COR-L47 (cell line): ENCODE measurements around the gene ARMC12.

Experiments
- DNase-seq: peaks from one replicate; lab custom pipeline; 2025; lab: John Stamatoyannopoulos, UW

Gene ARMC12

GRCh38 chr6:35735452-35735851 lies 1.4 kb upstream of the ARMC12 start:
- no peak for DNase-seq

- DNase-seq: peak; percentile 43
Measured at GRCh38 chr6:35736253-35736894, 458 bp upstream of the ARMC12 start.

- peak; percentile 59 for DNase-seq
Measured at GRCh38 chr6:35737413-35738211, 780 bp downstream of the ARMC12 start.

- no peak for DNase-seq
Measured at GRCh38 chr6:35739645-35740524, 3.1 kb downstream of the ARMC12 start.

GRCh38 chr6:35742842-35743241 lies 6.0 kb downstream of the ARMC12 start:
- DNase-seq: no peak

- no peak for DNase-seq
Measured at GRCh38 chr6:35745509-35745908, 8.7 kb downstream of the ARMC12 start.

- DNase-seq: no peak
Measured at GRCh38 chr6:35746516-35746915, 9.7 kb downstream of the ARMC12 start.

GRCh38 chr6:35747877-35748276 lies 11.0 kb downstream of the ARMC12 start:
- no peak for DNase-seq

GRCh38 chr6:35750557-35750956 lies 13.7 kb downstream of the ARMC12 start:
- no peak for DNase-seq

GRCh38 chr6:35751594-35751993 lies 14.8 kb downstream of the ARMC12 start:
- no peak for DNase-seq

- DNase-seq: no peak
Measured at GRCh38 chr6:35752330-35752729, 15.5 kb downstream of the ARMC12 start.

GRCh38 chr6:35754452-35755277 lies 17.8 kb downstream of the ARMC12 start:
- DNase-seq: no peak

GRCh38 chr6:35755278-35755924 lies 18.6 kb downstream of the ARMC12 start:
- DNase-seq: no peak

- DNase-seq: no peak
Measured at GRCh38 chr6:35757456-35758123, 20.8 kb downstream of the ARMC12 start.

GRCh38 chr6:35759426-35759825 lies 22.6 kb downstream of the ARMC12 start:
- no peak for DNase-seq

GRCh38 chr6:35765739-35766138 lies 28.9 kb downstream of the ARMC12 start:
- no peak for DNase-seq

- DNase-seq: no peak
Measured at GRCh38 chr6:35769211-35769610, 32.4 kb downstream of the ARMC12 start.

GRCh38 chr6:35771343-35771627 lies 34.5 kb downstream of the ARMC12 start:
- no peak for DNase-seq

- no peak for DNase-seq
Measured at GRCh38 chr6:35774116-35774794, 37.4 kb downstream of the ARMC12 start.

GRCh38 chr6:35775031-35775430 lies 38.2 kb downstream of the ARMC12 start:
- DNase-seq: no peak
